ENCODE data around the gene CA5A.
"Not testable (repeated sequence)": the region's sequence is repeated elsewhere in the genome, so short reads cannot be mapped to it uniquely, and the experiment has no call there.

Gene CA5A

DNA sequence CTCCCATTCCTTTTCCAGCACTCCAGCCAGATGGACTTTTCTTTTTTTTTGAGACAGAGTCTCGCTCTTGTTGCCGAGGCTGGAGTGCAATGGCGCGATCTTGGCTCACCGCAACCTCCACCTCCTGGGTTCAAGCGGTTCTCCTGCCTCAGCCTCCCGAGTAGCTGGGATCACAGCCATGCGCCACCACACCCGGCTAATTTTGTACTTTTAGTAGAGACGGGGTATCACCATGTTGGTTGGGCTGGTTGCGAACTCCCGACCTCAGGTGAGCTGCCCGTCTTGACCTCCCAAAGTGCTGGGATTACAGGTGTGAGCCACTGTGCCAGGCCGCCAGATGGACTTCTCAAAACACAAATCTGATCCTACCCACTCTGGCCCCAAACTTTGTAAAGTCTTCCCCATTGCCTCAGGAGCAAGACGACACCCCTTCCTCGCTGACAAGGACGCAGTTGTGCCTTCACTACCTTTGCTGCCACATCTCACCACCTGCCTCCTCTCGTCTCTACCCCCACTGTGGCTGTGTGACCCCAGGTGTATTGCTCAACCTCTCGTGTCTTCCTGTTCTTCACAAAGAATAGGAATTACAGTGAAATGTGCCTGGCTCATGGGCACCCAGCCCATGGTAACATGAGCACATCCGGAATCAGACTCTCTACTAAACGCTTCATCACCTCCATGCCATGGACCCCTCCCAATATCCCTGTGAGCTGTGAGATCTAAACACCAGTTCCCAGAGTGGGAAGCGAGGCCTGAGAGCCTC is 11.2 kb upstream of the CA5A start:
- Histone ChIP-seq H3K9ac (ENCODE audit: low read depth, low read length) (no peak overlapping the region), H3K4me1 (ENCODE audit: insufficient read depth, low read length) (peaks cover 8% of the 10 kb centered on the region; the same call in 1 of the 2 replicates), H3K9me3 (ENCODE audit: control insufficient read depth, insufficient read depth, low read length) (no peaks in the 10 kb centered on the region), H3K36me3 (ENCODE audit: insufficient read depth, low read length) (no peaks in the 10 kb centered on the region)

- Histone ChIP-seq H3K4me1 (ENCODE audit: insufficient read depth, low read length) (0 out of 2 replicates have a peak, but pooled peaks cover 5% of the 10 kb centered on the region), H3K36me3 (ENCODE audit: insufficient read depth, low read length) (no peaks in the 10 kb centered on the region), H3K9ac (ENCODE audit: low read depth, low read length) (no peak overlapping the region)
Measured at GRCh38 chr16:87946596-87947347, 10.4 kb upstream of the CA5A start.

GRCh38 chr16:87945351-87946042 is 9.2 kb upstream of the CA5A start:
- H3K36me3 ChIP-seq (ENCODE audit: insufficient read depth, low read length), result no peaks in the 10 kb centered on the region
- 0 out of 2 replicates have a peak, but pooled peaks cover 5% of the 10 kb centered on the region for H3K4me1 ChIP-seq (ENCODE audit: insufficient read depth, low read length)
- H3K9ac ChIP-seq (ENCODE audit: low read depth, low read length), result no peak overlapping the region
- no peaks in the 10 kb centered on the region for H3K9me3 ChIP-seq (ENCODE audit: control insufficient read depth, insufficient read depth, low read length)

More at GRCh38 chr16:87946596-87947347, 10.4 kb upstream of the CA5A start:
- H3K9me3 ChIP-seq (ENCODE audit: control insufficient read depth, insufficient read depth, low read length), result no peaks in the 10 kb centered on the region

GRCh38 chr16:87942680-87943079 is 6.4 kb upstream of the CA5A start:
- Histone ChIP-seq H3K9me3 (ENCODE audit: control insufficient read depth, insufficient read depth, low read length) (no peaks in the 10 kb centered on the region), H3K9ac (ENCODE audit: low read depth, low read length) (no peak overlapping the region), H3K4me1 (ENCODE audit: insufficient read depth, low read length) (0 out of 2 replicates have a peak, but pooled peaks cover 5% of the 10 kb centered on the region), H3K36me3 (ENCODE audit: insufficient read depth, low read length) (no peaks in the 10 kb centered on the region)

GRCh38 chr16:87939562-87940423 is 3.5 kb upstream of the CA5A start:
- H3K36me3 ChIP-seq (ENCODE audit: insufficient read depth, low read length), result no peaks in the 10 kb centered on the region
- H3K9me3 ChIP-seq (ENCODE audit: control insufficient read depth, insufficient read depth, low read length), result no peaks in the 10 kb centered on the region
- no peak overlapping the region for H3K9ac ChIP-seq (ENCODE audit: low read depth, low read length)
- H3K4me1 ChIP-seq (ENCODE audit: insufficient read depth, low read length), result no peaks in the 10 kb centered on the region

DNA sequence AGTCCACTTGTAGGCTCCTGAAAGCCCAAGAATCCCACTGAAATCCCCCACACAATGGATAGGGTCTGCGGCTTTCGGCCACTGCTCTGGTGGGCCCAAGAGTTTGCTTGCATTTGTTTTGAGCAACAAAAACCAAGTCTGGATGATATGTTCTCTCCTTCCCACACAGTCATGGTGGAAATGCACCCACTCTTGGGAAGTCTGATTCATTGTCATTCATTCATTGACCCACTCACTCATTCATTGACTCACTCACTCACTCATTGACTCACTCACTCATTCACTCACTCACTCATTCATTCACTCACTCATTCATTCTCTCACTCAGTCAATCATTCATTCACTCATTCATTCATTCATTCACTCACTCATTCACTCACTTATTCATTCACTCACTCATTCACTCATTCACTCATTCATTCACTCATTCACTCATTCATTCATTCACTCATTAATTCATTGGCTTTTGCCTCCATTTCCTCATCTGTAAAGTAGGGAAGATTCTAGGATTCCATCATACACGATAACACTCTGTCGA is 2.2 kb upstream of the CA5A start:
- Histone ChIP-seq H3K9ac (ENCODE audit: low read depth, low read length) (no peak overlapping the region), H3K4me1 (ENCODE audit: insufficient read depth, low read length) (no peaks in the 10 kb centered on the region), H3K9me3 (ENCODE audit: control insufficient read depth, insufficient read depth, low read length) (no peaks in the 10 kb centered on the region), H3K36me3 (ENCODE audit: insufficient read depth, low read length) (no peaks in the 10 kb centered on the region)

DNA sequence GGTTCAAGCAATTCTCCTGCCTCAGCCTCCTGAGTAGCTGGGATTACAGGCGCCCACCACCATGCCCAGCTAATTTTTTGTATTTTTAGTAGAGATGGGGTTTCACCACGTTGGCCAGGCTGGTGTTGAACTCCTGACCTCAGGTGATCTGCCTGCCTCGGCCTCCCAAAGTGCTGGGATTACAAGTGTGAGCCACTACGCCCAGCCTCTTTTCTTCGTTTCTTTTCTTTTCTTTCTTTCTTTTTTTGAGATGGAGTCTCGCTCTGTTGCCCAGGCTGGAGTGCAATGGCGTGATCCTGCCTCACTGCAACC is 858 bp upstream of the CA5A start:
- H3K9ac ChIP-seq (ENCODE audit: low read depth, low read length); H3K9me3 ChIP-seq (ENCODE audit: control insufficient read depth, insufficient read depth, low read length); H3K4me1 ChIP-seq (ENCODE audit: insufficient read depth, low read length); H3K36me3 ChIP-seq (ENCODE audit: insufficient read depth, low read length): not testable (repeated sequence)

- not testable (repeated sequence) for H3K9me3 ChIP-seq (ENCODE audit: control insufficient read depth, insufficient read depth, low read length); H3K9ac ChIP-seq (ENCODE audit: low read depth, low read length); H3K36me3 ChIP-seq (ENCODE audit: insufficient read depth, low read length); H3K4me1 ChIP-seq (ENCODE audit: insufficient read depth, low read length)
Measured at GRCh38 chr16:87936016-87936374, 334 bp downstream of the CA5A start.

- not testable (repeated sequence) for H3K9me3 ChIP-seq (ENCODE audit: control insufficient read depth, insufficient read depth, low read length); H3K9ac ChIP-seq (ENCODE audit: low read depth, low read length); H3K36me3 ChIP-seq (ENCODE audit: insufficient read depth, low read length); H3K4me1 ChIP-seq (ENCODE audit: insufficient read depth, low read length)
Measured at GRCh38 chr16:87934752-87935425, 1.4 kb downstream of the CA5A start.

DNA sequence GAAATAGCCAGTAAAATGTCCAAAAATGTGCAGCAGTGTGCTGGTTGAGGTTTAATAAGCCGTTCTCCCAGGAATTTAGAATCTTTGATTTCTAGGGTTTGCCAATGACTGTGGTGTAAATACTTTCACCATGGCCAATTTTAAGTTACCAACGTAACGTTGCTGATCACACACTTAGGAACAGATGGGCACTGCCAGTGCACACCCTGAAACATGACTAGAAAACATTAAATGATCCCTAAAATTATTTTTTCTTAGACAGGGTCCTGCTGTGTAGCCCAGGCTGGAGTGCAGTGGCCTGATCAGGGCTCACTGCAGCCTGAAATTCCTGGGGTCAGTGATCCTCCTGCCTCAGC is 3.2 kb downstream of the CA5A start:
- H3K36me3 ChIP-seq (ENCODE audit: insufficient read depth, low read length), result no peaks in the 10 kb centered on the region
- H3K9ac ChIP-seq (ENCODE audit: low read depth, low read length), result no peak overlapping the region
- H3K9me3 ChIP-seq (ENCODE audit: control insufficient read depth, insufficient read depth, low read length), result no peaks in the 10 kb centered on the region
- H3K4me1 ChIP-seq (ENCODE audit: insufficient read depth, low read length), result no peaks in the 10 kb centered on the region

- not testable (repeated sequence) for H3K9me3 ChIP-seq (ENCODE audit: control insufficient read depth, insufficient read depth, low read length); H3K4me1 ChIP-seq (ENCODE audit: insufficient read depth, low read length)
Measured at GRCh38 chr16:87932475-87933139, 3.7 kb downstream of the CA5A start.

GRCh38 chr16:87931504-87931903 is 4.8 kb downstream of the CA5A start:
- Histone ChIP-seq H3K36me3 (ENCODE audit: insufficient read depth, low read length) (no peaks in the 10 kb centered on the region), H3K4me1 (ENCODE audit: insufficient read depth, low read length) (no peaks in the 10 kb centered on the region), H3K9me3 (ENCODE audit: control insufficient read depth, insufficient read depth, low read length) (no peaks in the 10 kb centered on the region), H3K9ac (ENCODE audit: low read depth, low read length) (no peak overlapping the region)

More at GRCh38 chr16:87932475-87933139, 3.7 kb downstream of the CA5A start:
- H3K9ac ChIP-seq (ENCODE audit: low read depth, low read length); H3K36me3 ChIP-seq (ENCODE audit: insufficient read depth, low read length): not testable (repeated sequence)

DNA sequence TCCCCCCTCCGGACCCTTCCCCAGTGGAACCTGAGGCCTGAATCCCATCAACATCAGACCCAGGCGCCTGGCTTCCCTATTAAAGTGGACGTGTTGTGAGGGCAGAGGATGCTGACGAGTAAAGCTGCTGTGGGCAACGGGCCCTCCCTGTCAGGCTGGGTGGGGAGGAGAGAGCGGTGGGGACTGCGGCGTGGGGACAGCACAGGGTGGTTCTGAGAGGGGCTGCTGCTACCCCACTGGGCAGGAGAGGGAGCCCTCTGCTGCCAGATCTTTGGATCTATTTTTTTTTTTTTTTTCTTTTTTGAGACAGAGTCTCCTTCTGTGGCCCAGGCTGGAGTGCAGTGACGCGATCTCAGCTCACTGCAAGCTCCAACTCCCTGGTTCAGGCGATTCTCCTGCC is 5.9 kb downstream of the CA5A start:
- Histone ChIP-seq H3K4me1 (ENCODE audit: insufficient read depth, low read length) (no peaks in the 10 kb centered on the region), H3K9me3 (ENCODE audit: control insufficient read depth, insufficient read depth, low read length) (no peaks in the 10 kb centered on the region), H3K9ac (ENCODE audit: low read depth, low read length) (no peak overlapping the region), H3K36me3 (ENCODE audit: insufficient read depth, low read length) (no peaks in the 10 kb centered on the region)

Data from ES-I3 (cell line).